Uterus (tissue), 4 donors: ENCODE data around the gene PPP2R5B. TPM values are rescaled to one million over a fixed set of nuclear protein-coding genes. Genes with fewer than 3 reads are reported as not detected.

Source experiments
- DNase-seq, 2 donors: peaks; one replicate each; pipeline ENCODE4 v3.0.0-alpha.2; 2019 to 2020
- H3K27ac ChIP-seq, 2 donors: fragments of 200-600 bp; sonication (generic); 1 replicate in 1 of 2; 2 replicates in 1 of 2; pipeline ENCODE4 v1.5.1; 2016 to 2018
- H3K27me3 ChIP-seq, 2 donors: fragments of 200-600 bp; sonication (generic); one replicate each; pipeline ENCODE4 v1.5.1; 2018 to 2019; ENCODE audit warnings: control low read depth in 1 of 2
- H3K36me3 ChIP-seq, 2 donors: fragments of 200-600 bp; sonication (generic); one replicate each; pipeline ENCODE4 v1.5.1; 2019; ENCODE audit warnings: control low read depth in 1 of 2
- H3K4me1 ChIP-seq, 2 donors: fragments of 200-600 bp; sonication (generic); one replicate each; pipeline ENCODE4 v1.5.1; 2018 to 2019; ENCODE audit warnings: control low read depth in 1 of 2
- H3K4me3 ChIP-seq, 2 donors: fragments of 200-600 bp; sonication (generic); 1 replicate in 1 of 2; 2 replicates in 1 of 2; pipeline ENCODE4 v1.5.1; 2018 to 2019; ENCODE audit warnings: mild to moderate bottlenecking in 1 of 2
- H3K9me3 ChIP-seq, 2 donors: fragments of 200-600 bp; sonication (generic); one replicate each; pipeline ENCODE4 v1.5.1; 2019; ENCODE audit warnings: control low read depth in 1 of 2
- CTCF ChIP-seq, 4 experiments: fragments of 200-600 bp in 2 of 4; fragments of 450-650 bp in 2 of 4; sonication (generic) in 2 of 4; IDR thresholded peaks; one replicate each; pipeline ENCODE4 v1.5.1; 2016 to 2019; ENCODE audit warnings: antibody characterized with exemption in 4 of 4, mild to moderate bottlenecking in 2 of 4, moderate library complexity in 1 of 4
- POLR2A ChIP-seq, 2 donors: fragments of 450-650 bp; IDR thresholded peaks; one replicate each; pipeline ENCODE4 v1.6.1; 2016; ENCODE audit warnings: antibody characterized with exemption in 2 of 2, mild to moderate bottlenecking in 1 of 2, moderate library complexity in 1 of 2
- intact Hi-C: fragments of 100-400 bp; cut with DNase I; formaldehyde crosslinking; loops from one replicate; pipeline ENCODE4 v1.15.1; 2023; ENCODE audit warnings: low total_unique reads
- total RNA-seq, 4 donors: library from RNA; depleted of rRNA in 3 of 4; stranded (reverse); fragments of >200 nt in 3 of 4; gene quantifications; one replicate each; pipeline versions ENCODE4 v1.1.0 to v1.2.4, GENCODE V29; 2014 to 2023
- donor health status: DM: yes; HTN: yes; CAD: no.

Gene PPP2R5B
- total RNA-seq, 4 donors from 2014 or later: 6.7 to 23.4 (median 13.0) TPM

DNA sequence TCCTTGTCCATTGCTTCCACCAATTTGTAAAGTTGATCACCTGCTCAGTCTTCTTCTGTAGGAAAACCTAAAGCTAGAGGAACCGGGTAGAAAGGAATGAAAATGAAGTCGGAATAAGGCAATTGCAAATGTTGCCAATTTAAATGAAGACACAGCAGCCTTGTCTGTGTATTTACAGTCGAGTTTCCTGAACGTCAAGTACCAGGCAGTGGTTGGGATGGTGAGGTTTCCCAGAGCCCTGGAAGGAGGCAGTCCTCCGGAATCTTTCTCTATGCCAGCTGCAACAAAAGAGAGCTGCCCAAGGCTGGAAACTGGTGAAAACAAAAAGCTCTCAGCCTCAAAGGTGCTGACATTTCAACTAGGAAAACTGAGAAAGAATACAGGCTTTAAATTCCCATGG is 29.7 kb downstream of the PPP2R5B start:
- no peaks in the 10 kb centered on the region for H3K4me1 ChIP-seq
- H3K27me3 ChIP-seq: no peaks in the 10 kb centered on the region
- H3K4me3 ChIP-seq: no peak overlapping the region
- no peaks in the 10 kb centered on the region for H3K9me3 ChIP-seq
- no peak for DNase-seq
- TF ChIP-seq POLR2A (IDR thresholded peaks at IDR 0.05) (no peak), CTCF (IDR thresholded peaks at IDR 0.05) (no peak)
- H3K27ac ChIP-seq: no peak overlapping the region
- no peaks in the 10 kb centered on the region for H3K36me3 ChIP-seq
- intact Hi-C loops: no loop called here

GRCh38 chr11:64959498-64959897 is 35.0 kb downstream of the PPP2R5B start:
- H3K27ac ChIP-seq: no peak overlapping the region
- H3K27me3 ChIP-seq: no peaks in the 10 kb centered on the region
- H3K4me1 ChIP-seq: no peaks in the 10 kb centered on the region
- TF ChIP-seq CTCF (IDR thresholded peaks at IDR 0.05) (no peak), POLR2A (IDR thresholded peaks at IDR 0.05) (no peak)
- intact Hi-C loops: no loop called here
- H3K9me3 ChIP-seq: no peaks in the 10 kb centered on the region
- H3K36me3 ChIP-seq: no peaks in the 10 kb centered on the region
- no peak overlapping the region for H3K4me3 ChIP-seq
- no peak for DNase-seq

DNA sequence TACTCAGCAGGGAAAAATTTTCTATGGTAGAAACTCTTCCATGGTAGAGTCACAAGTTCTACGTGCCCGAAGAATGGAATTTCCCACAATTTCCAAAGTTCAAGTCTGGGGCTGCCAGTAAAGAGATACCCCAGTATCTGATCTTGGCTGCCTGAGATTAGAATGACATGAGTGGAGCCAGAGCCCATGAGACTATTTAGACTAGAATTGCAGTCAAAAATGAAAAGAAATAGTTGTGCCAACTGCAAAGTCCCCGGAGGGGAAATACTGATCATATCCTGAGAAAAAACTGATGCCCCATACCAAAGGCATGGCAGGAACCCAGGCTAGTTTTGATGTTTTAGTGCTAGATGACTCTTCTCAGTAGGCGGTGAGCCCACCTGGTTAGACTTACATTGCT is 36.2 kb downstream of the PPP2R5B start:
- intact Hi-C loops: no loop called here
- H3K4me1 ChIP-seq: no peaks in the 10 kb centered on the region
- no peak for DNase-seq
- no peak overlapping the region for H3K27ac ChIP-seq
- TF ChIP-seq POLR2A (IDR thresholded peaks at IDR 0.05) (no peak), CTCF (IDR thresholded peaks at IDR 0.05) (no peak)
- H3K36me3 ChIP-seq: no peaks in the 10 kb centered on the region
- H3K27me3 ChIP-seq: no peaks in the 10 kb centered on the region
- H3K4me3 ChIP-seq: no peak overlapping the region
- H3K9me3 ChIP-seq: no peaks in the 10 kb centered on the region

- no peaks in the 10 kb centered on the region for H3K9me3 ChIP-seq
- H3K4me3 ChIP-seq: no peak overlapping the region
- intact Hi-C loops: no loop called here
- H3K4me1 ChIP-seq: no peaks in the 10 kb centered on the region
- H3K27ac ChIP-seq: no peak overlapping the region
- TF ChIP-seq CTCF (IDR thresholded peaks at IDR 0.05) (no peak), POLR2A (IDR thresholded peaks at IDR 0.05) (no peak)
- DNase-seq: no peak
- H3K36me3 ChIP-seq: no peaks in the 10 kb centered on the region
- no peaks in the 10 kb centered on the region for H3K27me3 ChIP-seq
Observed at GRCh38 chr11:64963072-64963631, 38.7 kb downstream of the PPP2R5B start.

- H3K27ac ChIP-seq: no peak overlapping the region
Observed at GRCh38 chr11:64967375-64967774, 42.9 kb downstream of the PPP2R5B start.

More at GRCh38 chr11:64967375-64967774, 42.9 kb downstream of the PPP2R5B start:
- H3K27me3 ChIP-seq: peaks cover 0 to 3% of the 10 kb centered on the region in 2 donors
- H3K4me3 ChIP-seq: no peak overlapping the region
- intact Hi-C loops: no loop called here
- no peak for DNase-seq
- no peaks in the 10 kb centered on the region for H3K9me3 ChIP-seq
- no peaks in the 10 kb centered on the region for H3K36me3 ChIP-seq
- peaks cover 0 to 6% of the 10 kb centered on the region in 2 donors for H3K4me1 ChIP-seq
- TF ChIP-seq CTCF (IDR thresholded peaks at IDR 0.05): no peak
- TF ChIP-seq POLR2A (IDR thresholded peaks at IDR 0.05): no peak
